GM20000 (cell line): ENCODE measurements around the gene ZNF407.
"Not testable (repeated sequence)": the region's sequence is repeated elsewhere in the genome, so short reads cannot be mapped to it uniquely, and the experiment has no call there.

ENCODE experiments used
- DNase-seq: peaks from one replicate; pipeline ENCODE4 v3.0.0; 2012; ENCODE audit warnings: low spot score
- CTCF ChIP-seq: IDR thresholded peaks from 2 replicates; pipeline ENCODE4 v1.5.1; 2012; ENCODE audit warnings: mild to moderate bottlenecking, control low read depth; ENCODE audit errors: extremely low read depth, missing control alignments

Gene ZNF407

DNA sequence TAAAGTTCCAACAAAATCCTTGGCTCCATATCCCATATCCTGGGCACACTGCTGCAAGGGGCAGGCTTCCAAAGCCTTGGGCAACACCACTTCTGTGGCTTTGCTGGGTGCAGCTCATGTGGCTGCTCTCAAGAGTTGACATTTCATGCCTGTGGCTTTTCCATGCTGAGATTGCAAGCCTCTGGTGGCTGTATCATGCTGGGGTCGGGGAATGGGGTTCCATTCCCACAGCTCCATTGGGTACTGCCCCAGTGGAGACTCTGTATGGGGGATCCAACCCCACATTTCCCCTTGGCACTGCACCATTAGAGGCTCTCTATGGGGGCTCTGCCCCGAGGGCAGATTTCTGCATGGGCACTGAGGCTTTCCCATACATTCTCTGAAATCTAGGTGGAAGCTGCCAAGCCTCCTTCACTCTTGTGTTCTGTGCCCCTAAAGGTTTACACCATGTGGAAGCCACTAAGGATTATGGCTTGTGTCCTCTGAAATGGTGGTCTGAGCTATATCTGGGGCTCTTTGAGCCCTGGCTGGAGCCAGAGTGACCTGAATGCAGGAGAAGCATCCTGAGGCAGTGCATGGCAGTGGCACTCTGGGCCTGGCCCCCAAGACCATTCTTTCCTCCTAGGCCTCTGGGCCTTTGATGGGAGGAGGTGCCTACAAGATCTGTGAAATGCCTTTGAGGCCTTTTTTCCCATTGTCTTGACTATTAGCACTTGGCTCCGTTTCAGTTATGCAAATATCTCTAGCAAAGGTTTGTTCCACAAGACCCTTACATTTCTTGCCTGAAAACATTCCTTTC lies 503.4 kb downstream of the ZNF407 start:
- no peak for TF ChIP-seq CTCF
- DNase-seq: no peak

GRCh38 chr18:75101916-75102315 lies 504.2 kb downstream of the ZNF407 start:
- DNase-seq: no peak
- TF ChIP-seq CTCF: no peak

- not testable (repeated sequence) for DNase-seq
These were observed 506.4 kb downstream of the ZNF407 start for GRCh38 chr18:75104029-75104428.

DNA sequence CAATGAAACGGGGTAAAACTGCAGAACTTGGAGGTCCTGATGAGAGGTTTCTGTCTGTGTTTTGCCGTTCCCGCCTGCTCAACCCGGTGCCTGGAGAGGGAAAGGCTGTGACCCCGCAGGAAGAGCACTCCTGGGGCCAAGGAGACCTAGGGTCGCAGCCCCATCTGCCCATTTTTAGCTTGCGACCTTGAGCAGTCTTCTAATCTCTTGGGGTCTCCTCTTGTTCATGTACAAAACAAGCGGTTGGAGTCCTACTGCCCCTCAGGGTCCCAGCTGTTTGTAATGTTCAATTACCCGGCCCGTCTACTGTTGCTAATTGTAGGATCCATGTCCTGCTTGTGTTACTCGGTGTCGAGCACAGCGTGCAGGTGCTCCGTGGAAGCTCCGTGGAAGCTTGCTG lies 506.8 kb downstream of the ZNF407 start:
- no peak for DNase-seq
- TF ChIP-seq CTCF: no peak

GRCh38 chr18:75105551-75106254 lies 508.0 kb downstream of the ZNF407 start:
- no peak for DNase-seq
- TF ChIP-seq CTCF: no peak

DNA sequence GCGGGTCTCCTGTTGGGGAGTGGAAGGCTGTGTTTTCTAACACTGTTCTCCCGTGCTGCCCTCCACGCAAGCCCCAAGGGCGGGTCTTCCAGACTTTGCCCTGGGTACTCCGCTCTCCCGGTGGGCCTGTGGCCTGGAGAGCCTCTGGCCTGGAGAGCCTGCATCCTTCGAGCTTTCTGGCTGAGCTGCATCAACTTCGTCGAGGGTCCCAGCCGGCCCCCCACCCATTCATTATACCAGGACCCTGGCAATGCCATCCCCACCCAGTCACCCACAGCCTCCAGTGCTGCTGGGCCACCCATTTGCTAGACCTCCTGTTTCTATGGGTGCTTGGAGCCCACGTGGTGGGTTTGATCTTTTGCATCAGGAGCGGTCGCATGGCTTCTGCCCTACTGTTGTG lies 509.1 kb downstream of the ZNF407 start:
- TF ChIP-seq CTCF: no peak
- no peak for DNase-seq

DNA sequence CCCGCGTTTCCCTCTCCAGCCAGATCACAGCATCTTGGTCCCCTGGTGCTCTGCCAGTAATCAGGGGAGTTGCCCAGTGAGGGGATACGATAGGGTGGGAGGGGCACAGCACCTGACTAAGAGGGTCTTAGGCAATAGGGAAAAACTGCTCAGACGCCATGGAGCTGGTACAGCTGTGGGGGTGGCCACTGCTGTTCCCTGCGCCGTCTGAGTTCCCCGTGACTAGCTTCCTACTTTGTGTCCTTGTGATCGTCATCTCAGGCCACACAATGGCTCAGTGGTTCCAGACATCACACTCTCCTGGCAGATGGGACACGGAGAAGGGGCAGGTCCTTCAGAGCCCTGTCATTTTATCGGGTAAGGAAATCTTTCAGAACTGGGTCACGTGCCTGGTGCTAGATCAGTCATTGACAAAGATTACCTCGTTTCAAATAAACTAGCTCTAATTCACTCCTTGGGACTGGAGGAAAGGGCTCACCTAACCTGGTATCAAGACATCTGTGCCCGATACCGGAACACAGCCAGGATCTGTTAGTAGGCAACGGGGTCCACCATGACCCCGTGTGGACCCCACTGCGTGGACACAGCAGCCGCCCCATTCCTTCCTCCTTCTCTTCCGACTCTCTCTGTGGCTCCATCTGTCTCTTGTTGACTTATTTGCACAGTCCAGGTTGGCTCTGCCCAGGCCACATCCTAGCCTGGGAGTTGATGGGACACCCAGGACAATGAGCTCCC lies 509.7 kb downstream of the ZNF407 start:
- no peak for TF ChIP-seq CTCF
- no peak for DNase-seq
